BJ (cell line): Measurements from ENCODE around the gene KIF3B. TPM values are rescaled to one million over a fixed set of nuclear protein-coding genes. Genes with fewer than 3 reads are reported as not detected.

ENCODE experiments used
- CTCF ChIA-PET: fragments of 350-600 bp; formaldehyde crosslinking; extraction: SDS; loops from one replicate; lab custom pipeline; 2021; ENCODE audit warnings: antibody characterized with exemption, inconsistent platforms; lab: Yijun Ruan, JAX
- POLR2A ChIA-PET: fragments of 300-600 bp; sonication (Branson Sonifier 250); formaldehyde crosslinking; extraction: SDS; loops from one replicate; lab custom pipeline; 2021; ENCODE audit warnings: antibody characterized with exemption; lab: Charles Lee
- DNase-seq: peaks from one replicate; pipeline ENCODE4 v3.0.0-alpha.2; 2011; ENCODE audit warnings: low read depth
- H3K27me3 ChIP-seq: 2 replicates; pipeline ENCODE4 v1.6.0; 2011; ENCODE audit warnings: low read length; ENCODE audit not compliant: control insufficient read depth, insufficient read depth
- H3K36me3 ChIP-seq: 2 replicates; pipeline ENCODE4 v1.5.1; 2011; ENCODE audit warnings: low read length; ENCODE audit not compliant: control insufficient read depth, insufficient read depth
- H3K4me3 ChIP-seq: 2 replicates; pipeline ENCODE4 v1.5.1; 2011; ENCODE audit warnings: low read depth, mild to moderate bottlenecking, control low read depth, low read length
- polyA plus RNA-seq: library from polyadenylated mRNA; depleted of rRNA; stranded (reverse); fragments of >200 nt; gene quantifications from 2 replicates; pipeline ENCODE4 v1.2.3, GENCODE V29; 2011
- TF ChIP-seq, protein P1 (sequence below): IDR thresholded peaks from 2 replicates; pipeline ENCODE4 v1.5.1; 2011; ENCODE audit warnings: low read depth, mild to moderate bottlenecking, control low read depth, inconsistent platforms, low read length, moderate library complexity; ENCODE audit not compliant: insufficient read depth

The KIF3B gene
- polyA plus RNA-seq, 1 experiment, result 20.9 TPM

DNA sequence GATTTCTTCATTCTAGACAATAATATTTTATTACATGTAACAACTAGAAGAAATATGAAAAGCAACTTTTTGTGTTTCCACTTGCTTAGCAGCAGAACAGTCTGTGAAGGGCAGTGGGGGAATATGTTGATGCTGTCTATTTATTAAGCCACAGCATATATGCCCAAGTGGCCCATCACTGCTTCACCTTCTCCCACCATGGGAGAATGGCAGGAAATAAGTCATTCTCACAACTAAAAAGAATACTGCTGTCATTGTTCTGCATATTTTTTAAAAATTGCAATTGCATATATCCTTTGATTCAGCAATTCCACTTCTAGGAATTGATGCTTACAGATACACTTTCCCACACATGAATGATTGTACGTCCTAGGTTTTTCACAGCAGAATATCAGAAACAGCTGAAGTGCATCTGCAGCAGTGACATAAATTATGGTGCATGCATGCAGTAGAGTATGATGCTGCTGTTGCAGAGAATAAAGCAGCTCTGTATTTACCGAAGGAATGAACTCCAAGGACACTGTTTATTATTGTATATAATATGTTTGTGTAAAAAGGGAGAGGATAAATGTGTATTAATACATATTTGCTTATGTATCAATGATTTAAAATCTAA is 26.8 kb downstream of the KIF3B start:
- POLR2A ChIA-PET, result no interaction called here
- CTCF ChIA-PET, result no interaction called here
- TF ChIP-seq, protein P1, sequence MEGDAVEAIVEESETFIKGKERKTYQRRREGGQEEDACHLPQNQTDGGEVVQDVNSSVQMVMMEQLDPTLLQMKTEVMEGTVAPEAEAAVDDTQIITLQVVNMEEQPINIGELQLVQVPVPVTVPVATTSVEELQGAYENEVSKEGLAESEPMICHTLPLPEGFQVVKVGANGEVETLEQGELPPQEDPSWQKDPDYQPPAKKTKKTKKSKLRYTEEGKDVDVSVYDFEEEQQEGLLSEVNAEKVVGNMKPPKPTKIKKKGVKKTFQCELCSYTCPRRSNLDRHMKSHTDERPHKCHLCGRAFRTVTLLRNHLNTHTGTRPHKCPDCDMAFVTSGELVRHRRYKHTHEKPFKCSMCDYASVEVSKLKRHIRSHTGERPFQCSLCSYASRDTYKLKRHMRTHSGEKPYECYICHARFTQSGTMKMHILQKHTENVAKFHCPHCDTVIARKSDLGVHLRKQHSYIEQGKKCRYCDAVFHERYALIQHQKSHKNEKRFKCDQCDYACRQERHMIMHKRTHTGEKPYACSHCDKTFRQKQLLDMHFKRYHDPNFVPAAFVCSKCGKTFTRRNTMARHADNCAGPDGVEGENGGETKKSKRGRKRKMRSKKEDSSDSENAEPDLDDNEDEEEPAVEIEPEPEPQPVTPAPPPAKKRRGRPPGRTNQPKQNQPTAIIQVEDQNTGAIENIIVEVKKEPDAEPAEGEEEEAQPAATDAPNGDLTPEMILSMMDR, result no peak
- DNase-seq, result no peak
- H3K36me3 ChIP-seq, result no peaks in the 10 kb centered on the region
- H3K4me3 ChIP-seq, result no peak overlapping the region
- no peaks in the 10 kb centered on the region for H3K27me3 ChIP-seq

DNA sequence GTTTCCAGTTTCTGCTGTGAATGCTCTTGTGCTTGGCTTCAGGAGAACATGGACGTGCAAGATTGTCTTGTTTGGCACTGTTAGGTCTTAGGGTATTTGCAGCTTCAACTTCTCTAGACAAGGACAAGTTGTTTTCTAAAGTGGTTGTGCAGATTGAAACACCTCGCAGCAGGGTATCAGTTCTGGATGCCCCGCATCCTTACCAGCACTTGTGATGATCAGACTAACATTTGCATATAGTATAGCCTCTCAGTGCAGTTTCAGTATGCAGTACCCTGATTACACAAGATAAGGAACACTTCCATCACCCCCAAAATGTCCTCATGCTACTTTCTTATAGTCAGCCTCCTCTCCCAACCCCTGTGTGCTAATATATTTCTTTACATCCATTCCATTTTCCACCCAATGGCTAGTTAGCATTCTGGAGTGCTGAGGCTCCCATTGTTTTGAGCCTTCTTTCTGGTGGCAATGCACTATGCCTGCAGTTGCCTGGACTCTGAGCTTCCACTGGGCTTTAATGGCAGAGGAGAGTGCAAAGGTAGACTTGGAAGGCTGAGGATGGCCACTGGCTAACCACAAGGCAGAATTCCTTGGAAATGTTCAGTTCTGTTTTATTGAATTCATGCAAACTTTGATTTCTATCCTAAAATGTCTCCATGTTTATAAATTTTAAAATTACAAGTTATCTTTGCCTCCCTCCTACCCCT is 35.4 kb downstream of the KIF3B start:
- no peak overlapping the region for H3K4me3 ChIP-seq
- H3K36me3 ChIP-seq, result peaks cover 12% of the 10 kb centered on the region
- POLR2A ChIA-PET, result no interaction called here
- H3K27me3 ChIP-seq, result no peaks in the 10 kb centered on the region
- CTCF ChIA-PET, result no interaction called here
- TF ChIP-seq, protein P1, result no peak
- DNase-seq, result no peak

DNA sequence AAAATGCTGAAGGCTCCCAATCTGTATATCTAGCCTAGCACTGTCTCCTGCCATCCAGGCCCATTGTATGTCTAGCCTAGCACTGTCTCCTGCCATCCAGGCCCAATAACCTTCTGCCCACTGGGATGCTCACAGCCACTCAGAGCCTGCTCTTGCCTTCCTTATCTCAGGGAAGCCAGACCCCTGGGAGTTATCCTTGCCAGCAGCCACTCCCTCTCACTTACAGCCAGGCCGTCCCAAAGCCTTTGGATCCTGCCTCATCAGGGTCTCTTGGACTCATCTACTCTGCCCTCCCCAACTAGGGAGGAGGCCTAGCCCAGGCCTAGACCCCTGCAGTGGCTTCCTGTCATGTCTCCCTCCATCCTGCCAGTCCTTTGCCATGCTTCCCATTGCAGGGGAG is 37.3 kb downstream of the KIF3B start:
- ChIA-PET CTCF (no interaction called here), POLR2A (no interaction called here)
- TF ChIP-seq, protein P1, result no peak
- no peak for DNase-seq
- Histone ChIP-seq H3K36me3 (peaks cover 14% of the 10 kb centered on the region), H3K4me3 (no peak overlapping the region), H3K27me3 (no peaks in the 10 kb centered on the region)

DNA sequence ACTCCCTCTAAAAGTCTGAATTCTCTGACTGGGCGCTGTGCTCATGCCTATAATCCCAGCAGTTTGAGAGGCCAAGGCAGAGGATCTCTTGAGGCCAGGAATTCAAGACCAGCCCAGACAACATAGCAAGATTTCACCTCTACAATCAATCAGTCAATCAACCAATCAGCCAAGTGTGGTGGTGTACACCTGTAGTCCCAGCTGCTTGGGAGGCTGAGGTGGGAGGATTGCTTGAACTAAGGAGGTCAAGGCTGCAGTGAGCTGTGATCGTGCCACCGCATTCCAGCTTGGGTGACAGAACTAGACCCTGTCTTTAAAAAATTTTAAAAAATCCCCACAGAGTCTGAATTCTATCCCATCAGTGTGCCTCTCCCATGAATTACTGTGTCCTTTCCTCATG is 37.9 kb downstream of the KIF3B start:
- Histone ChIP-seq H3K36me3 (peaks cover 11% of the 10 kb centered on the region), H3K4me3 (no peak overlapping the region), H3K27me3 (no peaks in the 10 kb centered on the region)
- TF ChIP-seq, protein P1, result no peak
- CTCF ChIA-PET, result no interaction called here
- no peak for DNase-seq
- POLR2A ChIA-PET, result no interaction called here

DNA sequence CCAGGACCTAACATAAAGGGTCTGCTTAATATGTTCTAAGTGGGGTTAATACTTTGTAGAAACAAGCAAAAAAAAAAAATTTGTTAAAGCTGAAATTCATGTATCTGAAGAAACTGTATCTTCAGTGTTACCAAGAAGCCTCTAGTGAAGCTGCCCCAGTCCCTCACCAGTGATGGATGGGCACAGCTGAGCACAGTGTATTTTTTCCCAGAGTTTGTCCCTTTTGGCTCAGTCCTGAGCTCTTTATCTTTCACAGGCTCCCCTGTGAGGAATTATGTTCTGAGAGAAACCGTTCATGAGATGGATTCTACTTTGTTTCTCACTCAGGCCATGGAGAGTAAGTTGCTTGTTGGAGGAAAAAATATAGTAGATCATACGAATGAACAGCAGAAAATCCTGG is 38.4 kb downstream of the KIF3B start:
- no peak for DNase-seq
- TF ChIP-seq, protein P1, result no peak
- Histone ChIP-seq H3K36me3 (peaks cover 11% of the 10 kb centered on the region), H3K4me3 (no peak overlapping the region), H3K27me3 (no peaks in the 10 kb centered on the region)
- POLR2A ChIA-PET, result no interaction called here
- CTCF ChIA-PET, result interaction anchor here (1.3 kb wide), 1 partner anchor 169 kb away, joined by 3 read pairs; no protein-coding TSS in a partner anchor
